Measurements from ENCODE around the gene C6orf141.

- TF ChIP-seq CTCF (IDR thresholded peaks at IDR 0.05; ENCODE audit: insufficient read depth, low read length, poor library complexity, severe bottlenecking) (no peak), EZH2phosphoT487 (conservative IDR thresholded peaks at IDR 0.05; ENCODE audit: low read length) (no peak)
These were observed 43.8 kb upstream of the C6orf141 start for GRCh38 chr6:49506569-49507111.
